NK-92 (cell line): ENCODE measurements around the gene RGCC.

Experiments
- DNase-seq: peaks from one replicate; lab custom pipeline; 2025; ENCODE audit not compliant: unreplicated experiment; lab: John Stamatoyannopoulos, UW

RGCC gene

DNA sequence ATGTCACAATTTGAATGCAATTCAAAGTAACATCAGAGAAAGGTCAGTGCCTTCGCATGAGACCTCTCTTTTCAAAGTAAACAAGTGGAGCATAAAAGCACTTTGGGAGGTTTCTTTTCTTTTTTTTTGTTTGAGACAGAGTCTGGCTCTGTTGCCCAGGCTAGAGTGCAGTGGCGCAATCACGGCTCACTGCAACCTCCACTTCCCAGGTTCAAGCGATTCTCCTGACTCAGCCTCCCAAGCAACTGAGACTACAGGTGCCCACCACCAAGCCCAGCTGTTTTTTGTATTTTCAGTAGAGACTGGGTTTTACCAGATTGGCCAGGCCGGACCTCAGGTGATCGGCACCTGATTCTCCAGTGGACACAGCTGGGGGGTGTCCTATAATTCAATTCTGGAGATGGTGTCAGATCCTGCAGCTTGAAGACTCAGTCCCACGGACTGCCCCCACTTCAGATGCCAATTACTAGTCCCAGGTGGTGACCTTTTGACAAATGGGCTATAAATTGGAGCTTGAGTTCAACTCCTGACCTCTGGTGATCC, 57.6 kb downstream of the RGCC start:
- DNase-seq: no peak

DNA sequence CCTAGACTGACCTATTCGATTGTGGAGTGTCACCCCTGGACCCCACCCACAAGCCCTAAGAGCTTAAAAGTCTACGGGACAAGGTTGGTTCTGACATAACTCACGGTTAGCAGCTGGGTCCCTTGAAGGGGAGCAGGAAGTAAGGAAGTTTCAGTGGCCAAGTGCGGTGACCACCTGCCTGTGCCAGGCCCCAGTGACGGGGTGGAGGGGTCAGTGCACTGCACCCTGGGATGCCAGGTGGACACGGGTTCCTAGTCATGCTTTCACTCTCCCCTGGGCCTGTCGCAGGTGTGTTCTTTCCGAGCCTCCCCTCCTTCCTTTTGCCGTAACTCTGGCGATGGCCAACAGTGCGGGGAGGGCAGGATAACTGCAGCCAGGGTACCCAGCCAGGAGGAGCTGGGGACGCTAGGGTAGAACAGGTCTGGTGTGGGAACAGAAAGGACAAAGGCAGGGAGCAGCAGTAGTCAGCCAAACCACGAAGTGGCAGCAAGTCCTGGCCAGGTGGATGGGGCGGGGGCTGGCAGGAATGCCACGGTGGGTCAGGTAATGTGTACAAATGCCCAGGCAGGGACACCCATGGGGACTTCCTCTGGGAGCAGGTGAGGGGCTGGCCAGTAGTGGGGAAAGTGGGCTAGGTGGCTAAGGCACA, 58.3 kb downstream of the RGCC start:
- no peak for DNase-seq

DNA sequence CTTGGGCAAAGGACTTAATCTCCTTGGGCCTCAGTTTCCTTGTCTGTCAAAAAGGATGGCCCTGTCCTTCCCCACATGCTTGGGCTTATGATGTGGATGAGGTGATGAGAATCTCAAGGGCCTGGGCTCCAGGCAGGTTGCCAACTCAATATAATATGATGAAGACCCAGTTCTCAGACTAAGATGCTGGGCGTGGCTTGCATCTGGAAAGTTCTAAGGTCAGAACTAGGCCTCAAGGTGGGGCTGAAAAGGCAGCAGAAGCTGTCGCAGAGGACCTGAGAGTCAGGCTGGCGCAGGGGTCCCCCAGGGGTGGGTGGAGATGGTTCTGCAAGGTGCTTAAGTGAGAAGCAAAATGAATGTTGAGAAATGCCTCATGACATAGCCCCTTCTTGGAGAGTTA, 58.8 kb downstream of the RGCC start:
- DNase-seq: no peak

DNA sequence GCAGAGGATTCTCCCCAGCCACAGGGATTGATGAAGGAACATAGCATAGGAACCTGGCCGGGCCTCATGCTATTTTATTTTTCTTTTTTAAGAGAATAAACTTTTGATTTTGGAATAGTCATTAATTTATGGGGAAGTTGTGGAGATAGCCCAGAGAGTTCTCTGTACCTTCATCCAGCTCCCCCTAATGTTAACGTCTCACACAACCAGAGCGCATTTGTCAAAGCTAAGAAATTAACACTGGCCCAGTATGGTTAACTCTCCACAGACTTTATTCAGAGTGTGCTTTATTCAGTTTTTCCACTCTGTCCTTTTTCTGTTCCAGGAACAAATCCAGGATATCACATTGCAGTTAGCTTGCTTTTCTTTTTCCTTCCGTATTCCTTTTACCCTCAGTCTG, 59.4 kb downstream of the RGCC start:
- DNase-seq: no peak

DNA sequence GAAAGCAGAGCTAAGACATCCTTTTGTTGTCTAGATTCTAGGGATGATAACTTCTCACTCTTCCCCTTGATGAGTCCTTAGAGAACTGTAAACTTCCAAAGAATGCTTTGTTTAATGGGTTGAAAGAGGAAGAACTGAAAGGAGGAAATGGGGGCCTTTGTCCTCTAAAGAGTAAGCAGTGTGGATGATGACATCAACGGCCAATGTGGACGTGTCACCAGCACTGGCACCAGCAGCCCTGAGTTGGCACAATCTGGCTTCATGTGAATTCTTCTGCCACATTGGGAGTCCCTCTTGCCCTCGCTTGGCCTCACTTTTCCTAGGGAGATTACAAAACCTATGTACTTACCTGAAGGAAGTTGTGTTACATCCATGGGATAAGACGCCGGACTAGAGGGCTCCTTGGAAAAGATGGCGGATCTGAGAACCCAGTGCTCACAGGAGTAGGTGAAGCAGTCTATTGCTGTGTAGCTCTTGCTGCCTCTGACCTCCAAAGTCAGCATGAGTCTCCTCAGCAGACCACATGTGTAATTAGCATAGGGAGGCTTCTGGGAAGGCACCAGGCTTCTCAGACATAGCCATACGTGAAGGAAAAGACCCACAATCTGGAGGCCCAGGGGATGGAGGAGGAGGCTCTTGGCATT, 62.8 kb downstream of the RGCC start:
- no peak for DNase-seq
